Activated CD8-positive, alpha-beta memory T cell treated with anti-CD3 and anti-CD28 coated beads for 4 hours (primary cell): ENCODE measurements around the gene ARL4D.

ENCODE experiments used
- DNase-seq, 2 donors: peaks; one replicate each; pipeline ENCODE4 v3.0.0-alpha.2; 2020; ENCODE audit warnings: low read depth in 2 of 2

The ARL4D gene

DNA sequence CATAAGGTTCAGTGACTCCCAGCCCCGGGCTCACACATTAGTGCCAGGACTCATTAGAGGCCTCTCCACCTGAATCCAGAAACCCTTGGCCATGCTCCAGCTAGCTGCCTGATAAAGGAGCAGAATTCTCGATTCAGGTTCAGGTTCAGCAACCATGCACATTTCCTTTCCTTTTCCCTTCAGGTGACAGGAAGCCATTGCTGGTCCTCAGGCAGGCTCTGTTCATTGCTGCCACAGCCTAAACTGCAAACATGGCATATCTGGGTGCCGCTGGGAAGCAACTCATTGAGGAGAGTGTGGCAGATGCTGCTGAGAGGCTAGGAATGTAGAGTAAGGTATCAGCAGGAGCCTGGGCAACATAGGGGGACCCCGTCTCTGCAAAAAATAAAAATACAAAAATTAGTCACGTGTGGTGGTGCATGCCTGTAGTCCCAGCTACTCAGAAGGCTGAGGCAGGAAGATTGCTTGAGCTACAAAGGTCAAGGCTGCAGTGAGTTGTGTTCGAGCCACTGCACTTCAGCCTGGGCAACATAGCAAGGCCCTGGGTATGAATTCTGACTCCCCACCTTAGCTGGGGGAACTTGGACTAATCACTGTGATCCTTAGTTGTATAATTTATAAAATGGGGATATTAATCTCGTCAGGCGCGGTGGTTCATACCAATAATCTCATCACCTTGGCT is 28.7 kb downstream of the ARL4D start:
- DNase-seq, result no peak

DNA sequence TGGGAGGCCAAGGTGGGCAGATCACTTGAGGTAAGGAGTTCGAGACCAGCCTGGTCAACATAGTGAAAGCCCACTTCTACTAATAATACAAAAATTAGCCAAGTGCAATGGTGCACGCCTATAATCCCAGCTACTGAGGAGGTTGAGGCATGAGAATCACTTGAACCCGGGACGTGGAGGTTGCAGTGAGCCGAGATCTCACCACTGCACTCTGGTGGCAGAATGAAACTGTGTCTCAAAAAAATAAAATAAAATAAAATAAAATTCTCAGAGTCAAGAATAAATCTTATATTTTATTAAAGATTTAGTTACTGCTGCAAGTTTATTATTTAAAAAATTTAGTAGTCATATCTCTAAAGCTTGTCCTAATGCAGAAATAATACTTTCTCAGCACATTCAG is 29.7 kb downstream of the ARL4D start:
- no peak for DNase-seq

DNA sequence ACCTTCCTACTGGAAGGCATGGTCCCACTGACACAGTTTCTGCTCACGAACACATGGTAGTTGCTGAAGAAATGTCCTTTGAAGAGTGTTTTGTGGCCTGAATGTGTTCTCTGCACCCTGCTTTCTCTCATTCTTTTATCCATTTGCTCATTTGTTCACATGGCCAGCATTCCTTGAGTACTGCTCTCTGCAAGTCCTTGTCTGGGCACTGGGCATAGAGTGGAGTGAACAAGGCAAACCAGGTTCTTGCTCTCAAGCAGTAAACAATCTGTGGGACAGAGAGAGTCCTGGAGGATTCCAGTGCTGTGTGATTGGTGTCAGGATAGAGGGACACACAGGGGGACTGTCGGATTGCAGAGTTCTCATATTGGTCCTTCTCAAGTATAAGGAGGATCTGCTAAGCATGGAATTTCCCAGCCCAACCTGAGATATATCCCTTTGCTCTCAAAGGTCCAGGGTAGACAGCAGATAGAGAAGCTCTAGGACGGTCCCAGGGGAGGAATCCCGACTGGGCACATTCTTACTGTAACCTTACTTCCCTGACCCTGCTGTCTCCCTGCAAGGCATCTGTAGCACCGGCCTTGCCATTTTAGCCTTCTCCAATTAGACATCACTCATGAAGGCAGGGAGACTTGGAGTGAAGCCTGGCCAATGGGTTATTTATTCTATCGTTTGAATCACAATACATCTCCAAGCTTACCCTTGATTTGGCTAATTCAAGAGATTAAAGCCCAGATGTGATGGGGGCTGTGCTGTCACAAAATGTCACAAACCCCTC is 32.3 kb downstream of the ARL4D start:
- no peak for DNase-seq

DNA sequence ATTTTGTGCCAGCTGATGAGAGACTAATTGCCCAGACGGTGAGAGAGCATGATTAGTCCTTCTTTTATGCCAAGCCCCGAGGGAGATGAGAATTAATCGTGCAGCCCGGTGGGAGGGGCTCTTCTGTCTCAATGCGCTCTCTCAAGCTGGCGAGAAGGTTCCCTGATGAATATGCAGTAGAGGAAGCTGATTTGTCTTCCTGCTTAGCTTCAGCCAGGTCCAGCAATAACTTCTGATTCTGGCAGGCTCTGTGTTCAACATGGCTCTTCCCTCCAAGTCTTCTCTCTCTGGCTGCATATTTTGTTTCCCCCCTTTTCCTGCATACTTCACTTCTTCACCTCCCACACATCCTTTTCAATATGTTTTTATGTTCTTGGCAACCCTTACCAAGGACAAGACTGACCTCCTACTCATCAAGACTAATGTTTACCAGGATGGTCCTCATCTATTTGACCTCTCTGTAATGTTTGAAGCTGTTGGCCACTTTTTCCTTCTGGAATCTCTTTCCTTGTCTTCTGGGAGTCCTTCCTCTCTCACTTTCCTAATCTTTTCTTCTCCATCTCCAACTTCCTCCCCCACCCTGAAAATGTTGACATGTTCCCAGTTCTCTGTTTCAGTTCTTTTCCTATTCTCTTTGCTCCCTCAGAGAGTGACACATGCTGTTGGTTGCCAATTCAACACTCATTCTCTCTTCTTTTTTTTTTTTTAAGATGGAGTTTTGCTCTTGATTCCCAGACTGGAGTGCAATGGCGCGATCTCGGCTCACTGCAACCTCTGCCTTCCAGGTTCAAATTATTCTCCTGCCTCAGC is 33.1 kb downstream of the ARL4D start:
- DNase-seq, result no peak

DNA sequence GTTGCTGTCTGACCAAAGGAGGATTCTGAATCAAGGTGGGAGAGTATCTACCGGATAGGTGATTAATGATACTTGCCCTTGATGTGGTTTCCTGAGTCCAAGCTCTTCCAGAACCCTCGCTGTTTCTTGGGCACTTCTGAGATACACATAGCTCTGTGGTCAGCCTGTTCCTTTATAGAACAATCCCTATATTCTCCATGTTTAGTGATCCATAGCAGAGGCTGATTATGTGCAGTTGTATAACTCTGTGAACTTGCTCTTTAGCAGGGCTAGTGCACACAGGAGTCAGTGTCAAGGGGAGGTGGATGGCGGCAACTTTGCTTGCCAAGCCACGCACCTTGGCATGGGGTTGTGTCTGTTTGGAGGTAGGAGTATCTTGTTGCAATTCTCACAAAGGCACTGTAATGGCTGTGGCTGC is 36.1 kb downstream of the ARL4D start:
- DNase-seq, result no peak

DNA sequence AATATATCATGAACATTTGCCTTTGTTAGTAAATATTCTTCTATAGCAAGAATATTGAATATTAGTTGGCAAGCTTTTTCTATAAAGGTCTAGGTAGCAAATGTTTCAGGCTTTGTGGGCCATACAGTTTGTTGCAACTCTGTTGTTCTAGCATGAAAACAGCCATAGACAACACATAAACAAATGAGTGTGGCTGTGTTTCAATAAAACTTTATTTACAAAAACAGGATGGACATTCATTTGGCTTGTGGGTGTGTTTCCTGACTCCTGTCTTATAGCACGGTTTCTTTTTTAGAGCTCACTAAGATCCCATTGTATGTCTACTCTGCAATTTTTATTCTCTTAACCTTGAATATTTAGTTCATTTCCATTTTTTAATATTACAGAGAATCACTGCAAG is 39.0 kb downstream of the ARL4D start:
- no peak for DNase-seq

DNA sequence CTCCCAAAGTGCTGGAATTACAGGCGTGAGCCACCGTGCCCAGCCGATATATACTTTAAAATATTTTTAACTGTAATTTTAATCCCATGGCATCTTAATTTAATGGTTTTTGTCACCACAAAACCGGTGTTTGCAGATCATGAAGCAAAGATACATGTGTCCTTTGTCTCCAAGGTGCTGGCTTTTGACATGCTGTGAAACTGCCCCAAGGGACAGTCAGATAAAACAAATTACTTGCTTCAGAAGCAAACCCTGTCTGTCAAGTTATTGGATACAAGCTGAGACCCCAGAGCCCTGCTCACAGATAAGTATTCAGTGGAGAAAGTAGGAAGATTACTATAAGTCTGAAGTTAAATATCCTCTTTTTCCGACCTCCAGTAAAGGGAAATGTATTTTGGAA is 39.8 kb downstream of the ARL4D start:
- DNase-seq, result no peak

DNA sequence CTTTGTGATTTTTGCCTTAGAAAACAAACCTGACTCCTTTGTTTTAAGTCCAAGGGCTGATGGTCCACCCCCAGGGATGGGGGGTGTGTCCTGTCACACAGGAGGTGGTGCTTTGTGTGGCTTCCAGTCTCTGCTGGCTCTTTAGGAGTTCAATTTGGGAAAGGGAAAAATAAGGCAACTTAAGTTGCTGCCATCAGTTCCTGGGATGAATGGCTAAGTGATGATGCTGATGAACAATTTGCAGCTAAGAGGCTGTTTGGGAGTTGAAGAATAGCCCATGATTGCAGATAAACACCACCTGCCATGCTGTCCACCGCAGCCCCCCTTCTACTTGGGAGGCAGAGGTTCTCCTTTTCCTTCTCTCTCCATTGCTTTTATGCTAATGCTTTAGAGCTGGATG is 40.2 kb downstream of the ARL4D start:
- DNase-seq, result no peak

DNA sequence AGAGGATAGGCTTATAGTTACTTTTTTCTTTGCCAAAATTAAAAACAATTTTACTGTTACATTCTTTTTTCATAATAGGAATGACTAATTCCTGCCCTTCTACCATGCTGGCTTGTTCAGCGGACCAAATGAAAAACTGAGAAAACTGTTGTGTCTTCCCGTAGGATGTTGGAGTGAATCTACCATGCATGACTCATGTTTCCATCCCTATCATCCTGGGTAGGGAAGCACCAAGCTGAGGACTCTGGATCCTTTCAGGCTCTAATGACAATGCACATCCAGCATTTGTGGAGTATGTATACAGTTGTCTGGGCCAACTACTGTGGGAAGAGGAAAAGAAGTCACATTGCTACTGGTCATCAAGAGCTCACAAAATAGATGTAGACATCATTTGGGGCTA is 43.9 kb downstream of the ARL4D start:
- no peak for DNase-seq

DNA sequence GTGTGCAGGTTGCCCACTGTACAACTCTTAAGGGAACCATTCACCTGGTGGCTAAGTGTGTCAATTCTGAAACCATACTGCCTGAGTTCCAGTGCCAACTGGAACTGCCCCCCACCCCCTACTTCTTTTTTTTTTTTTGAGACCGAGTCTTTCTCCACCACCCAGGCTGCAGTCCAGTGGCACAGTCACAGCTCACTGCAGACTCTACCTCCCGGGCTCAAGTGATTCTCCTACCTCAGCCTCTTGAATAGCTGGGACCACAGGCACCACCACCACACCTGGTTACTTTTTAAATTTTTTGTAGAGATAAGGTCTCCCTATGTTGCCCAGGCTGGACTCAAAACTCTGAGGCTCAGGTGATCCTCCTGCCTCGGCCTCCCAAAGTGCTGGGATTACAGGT is 44.6 kb downstream of the ARL4D start:
- DNase-seq, result no peak

DNA sequence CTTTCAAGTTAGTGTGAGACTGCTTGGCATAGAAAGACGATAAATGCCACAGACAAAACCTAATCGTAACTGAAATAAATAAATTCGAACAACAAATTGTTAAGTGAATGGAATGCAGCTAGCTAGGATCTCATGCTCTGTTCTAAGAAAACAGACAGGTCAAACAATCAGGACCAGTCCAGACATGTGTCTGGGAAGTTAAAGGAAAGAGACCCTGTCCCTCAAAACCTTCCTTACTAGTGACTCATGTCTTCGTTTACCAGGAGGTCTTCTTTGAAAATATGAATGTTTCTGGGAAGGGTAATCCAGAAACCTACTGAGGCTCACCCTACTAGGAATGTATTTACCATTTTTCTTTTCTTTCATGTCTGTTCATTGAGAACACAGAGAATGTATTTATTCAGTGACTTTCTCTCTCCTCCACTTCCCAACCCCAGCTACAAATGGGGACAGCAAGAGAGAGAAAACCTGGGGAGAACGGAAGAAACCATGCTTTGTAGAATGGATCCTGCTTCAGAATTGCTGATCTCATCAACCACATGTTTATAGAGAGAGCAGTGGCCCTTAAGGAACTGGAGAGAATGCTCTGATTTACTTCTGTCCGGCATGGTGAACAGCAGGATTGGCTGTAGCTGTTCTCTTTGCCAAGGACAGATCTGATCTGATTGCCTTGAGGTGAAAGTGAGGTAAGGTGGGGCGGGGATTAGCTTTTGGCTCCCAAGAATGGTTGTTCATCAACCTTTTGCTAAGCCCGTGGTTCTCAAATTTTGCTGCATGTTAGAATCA is 45.6 kb downstream of the ARL4D start:
- DNase-seq, result no peak

DNA sequence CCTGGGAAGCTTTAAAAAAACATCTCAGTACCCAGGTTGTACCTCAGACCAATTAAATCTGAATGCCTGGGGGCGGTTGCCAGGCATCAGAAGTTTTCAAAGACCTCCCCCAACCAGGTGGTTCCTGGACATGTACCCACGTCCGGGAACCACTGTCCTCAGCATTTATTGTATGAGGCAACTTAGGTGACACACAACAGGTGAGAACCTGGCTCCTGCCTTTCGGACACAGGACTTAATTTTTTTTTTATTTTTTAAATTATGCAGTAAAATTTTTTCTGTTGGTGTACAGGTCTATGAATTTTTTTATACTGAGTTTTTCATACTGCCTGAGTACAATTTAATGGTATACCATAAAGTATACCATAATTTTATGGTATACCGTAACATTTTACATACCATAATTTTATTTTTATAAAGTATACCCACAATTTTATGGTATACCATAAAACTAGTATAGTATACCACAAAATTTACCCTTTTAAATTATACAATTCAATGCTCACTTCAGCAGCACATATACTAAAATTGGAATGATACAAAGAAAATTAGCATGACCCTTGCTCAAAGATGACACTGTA is 46.3 kb downstream of the ARL4D start:
- no peak for DNase-seq

DNA sequence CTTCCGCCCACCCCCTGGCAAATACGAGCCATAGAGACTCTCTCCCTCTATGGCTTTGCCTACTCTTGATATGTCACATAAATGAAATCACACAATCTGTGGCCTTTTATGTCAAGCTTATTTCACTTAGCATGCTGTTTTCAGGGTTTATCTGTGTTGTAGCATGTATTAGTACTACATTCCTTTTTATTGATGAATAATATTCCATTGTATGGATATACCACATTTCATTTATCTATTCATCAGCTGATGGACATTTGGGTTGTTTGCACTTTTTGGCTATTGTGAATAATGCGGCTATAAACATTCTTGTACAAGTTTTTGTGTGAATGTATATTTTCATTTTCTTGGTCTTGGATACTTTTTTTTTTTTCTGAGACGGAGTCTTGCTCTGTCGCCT is 48.0 kb downstream of the ARL4D start:
- DNase-seq, result no peak

DNA sequence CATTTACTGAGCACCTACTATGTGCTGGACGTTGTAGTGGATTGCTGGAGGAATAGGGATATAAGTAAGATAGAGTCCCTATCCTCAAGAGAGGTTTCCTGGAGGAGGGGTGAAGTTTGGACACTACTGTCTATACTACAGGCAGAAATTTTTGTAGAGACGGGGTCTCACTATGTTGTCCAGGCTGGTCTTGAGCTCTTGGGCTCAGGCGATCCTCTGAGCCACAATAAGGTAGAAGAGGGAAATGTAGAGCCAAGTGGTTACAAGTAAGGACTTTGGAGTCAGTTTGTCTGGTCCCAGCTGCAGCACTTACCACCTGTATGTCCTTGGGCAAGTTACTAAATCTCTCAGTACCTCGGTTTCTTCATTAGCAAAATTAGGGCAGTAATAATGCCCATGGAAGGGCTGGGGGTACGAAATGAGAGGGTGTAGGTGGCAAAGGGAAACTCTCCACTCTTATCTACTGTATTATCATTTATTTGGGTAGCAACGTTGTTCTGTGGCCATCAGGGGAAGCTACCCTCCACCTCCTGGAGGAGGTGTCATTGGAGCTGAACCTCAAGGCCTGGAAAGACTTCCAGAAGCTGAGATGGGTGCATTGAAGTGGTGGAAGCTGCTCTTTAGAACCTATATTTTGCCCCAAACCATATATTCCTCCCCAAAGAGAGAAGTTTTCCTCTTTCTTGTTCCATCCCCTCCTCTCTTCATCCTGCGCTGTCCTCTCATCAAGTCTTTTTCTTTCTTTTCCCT is 50.1 kb downstream of the ARL4D start:
- DNase-seq, result no peak

DNA sequence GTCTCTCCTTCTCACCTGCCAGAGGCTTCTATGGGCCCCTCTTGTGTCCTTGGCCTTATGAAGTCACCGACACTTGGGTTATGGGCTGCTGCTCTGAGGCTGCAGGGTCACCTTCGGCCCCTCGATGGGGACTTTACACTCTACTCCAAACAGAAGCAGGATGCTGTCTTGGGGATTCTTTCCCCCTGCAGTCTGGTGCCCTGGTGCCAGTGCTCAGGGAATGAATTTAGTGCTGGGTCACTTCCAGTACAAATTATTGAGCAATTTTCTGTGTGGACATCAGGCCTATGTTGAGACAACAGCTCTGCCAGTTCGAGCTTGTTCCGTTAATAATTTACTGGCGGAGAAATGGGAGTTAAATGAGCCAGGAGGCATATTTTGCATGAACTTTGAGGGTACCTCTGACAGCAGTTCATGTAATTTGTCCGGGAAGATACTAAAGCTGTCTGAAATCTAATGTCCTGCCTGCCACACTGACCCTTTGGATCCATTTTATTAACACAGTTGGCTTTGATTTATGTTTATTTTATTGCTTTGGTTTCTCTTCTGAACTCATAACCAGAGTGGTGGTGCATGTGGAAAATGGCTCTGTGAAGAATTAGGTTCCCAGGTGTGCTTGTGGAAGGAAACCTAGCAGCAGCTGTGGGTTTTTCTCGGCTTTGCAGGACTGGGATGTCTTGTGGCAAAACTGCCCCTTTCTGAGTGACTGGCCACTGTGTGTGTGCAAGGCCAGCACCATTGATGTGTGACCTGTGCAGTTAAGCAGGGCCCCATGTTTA is 50.9 kb downstream of the ARL4D start:
- no peak for DNase-seq
